Measurements from ENCODE around the gene CHST8.

GRCh38 chr19:33627962-33628839, 6.4 kb downstream of the CHST8 start:
- no peak for TF ChIP-seq POLR2AphosphoS5 (IDR thresholded peaks at IDR 0.05; ENCODE audit: low read depth)
- TF ChIP-seq CTCF (IDR thresholded peaks at IDR 0.05; ENCODE audit: insufficient read depth, low read length) = no peak
- no peak for TF ChIP-seq REST (IDR thresholded peaks at IDR 0.05; ENCODE audit: insufficient replicate concordance, low read depth)

Measured in HL-60 (cell line).